Stimulated activated CD4-positive, alpha-beta T cell treated with anti-CD3 and anti-CD28 coated beads, Interleukin-2, amount 100 ng/mL, for 48 hours (primary cell): Measurements from ENCODE around the gene TMEM183A.

Experiments used
- DNase-seq, 2 donors: peaks; one replicate each; pipeline ENCODE4 v3.0.0-alpha.2; 2020

The TMEM183A gene

DNA sequence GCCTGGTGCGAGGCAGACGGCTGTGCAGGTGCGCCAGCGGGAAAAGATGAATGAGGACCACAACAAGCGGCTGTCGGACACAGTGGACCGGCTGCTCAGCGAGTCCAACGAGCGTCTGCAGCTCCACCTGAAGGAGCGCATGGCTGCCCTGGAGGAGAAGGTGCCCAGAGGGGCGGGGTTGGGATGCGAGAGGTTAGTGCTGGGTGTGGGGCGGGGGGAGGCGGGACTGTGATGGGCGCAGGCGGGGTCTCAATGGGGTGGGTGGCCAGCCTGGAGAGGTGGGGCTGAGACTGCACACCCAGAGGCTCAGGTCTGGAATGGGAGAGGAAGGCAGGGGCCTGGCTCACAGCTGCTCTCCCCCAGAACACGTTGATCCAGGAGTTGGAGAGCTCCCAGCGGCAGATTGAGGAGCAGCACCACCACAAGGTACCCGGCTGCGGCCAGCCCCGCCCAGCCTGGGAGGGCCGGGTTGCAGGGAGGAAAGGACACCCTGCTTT is 41.4 kb downstream of the TMEM183A start:
- DNase-seq: no peak

DNA sequence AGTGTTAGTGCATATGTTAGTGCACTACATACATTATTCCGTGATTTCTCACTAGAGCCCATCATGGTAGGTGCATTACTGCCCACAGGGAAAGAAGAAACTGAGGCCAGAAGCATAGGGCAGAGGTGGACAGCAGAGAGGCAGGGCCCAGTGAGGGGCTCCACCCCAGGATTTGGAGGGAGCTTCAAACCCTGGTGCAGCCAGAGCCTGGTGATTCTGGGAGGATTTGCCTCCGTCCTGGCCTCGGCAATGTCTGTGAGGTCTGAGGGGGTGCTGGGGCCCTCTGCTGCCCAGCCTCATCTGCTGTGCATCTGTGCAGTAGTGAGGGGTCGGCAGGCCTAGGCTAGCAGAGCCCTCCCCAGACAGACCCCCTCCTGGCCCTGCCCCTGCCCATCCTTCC is 41.9 kb downstream of the TMEM183A start:
- no peak for DNase-seq

DNA sequence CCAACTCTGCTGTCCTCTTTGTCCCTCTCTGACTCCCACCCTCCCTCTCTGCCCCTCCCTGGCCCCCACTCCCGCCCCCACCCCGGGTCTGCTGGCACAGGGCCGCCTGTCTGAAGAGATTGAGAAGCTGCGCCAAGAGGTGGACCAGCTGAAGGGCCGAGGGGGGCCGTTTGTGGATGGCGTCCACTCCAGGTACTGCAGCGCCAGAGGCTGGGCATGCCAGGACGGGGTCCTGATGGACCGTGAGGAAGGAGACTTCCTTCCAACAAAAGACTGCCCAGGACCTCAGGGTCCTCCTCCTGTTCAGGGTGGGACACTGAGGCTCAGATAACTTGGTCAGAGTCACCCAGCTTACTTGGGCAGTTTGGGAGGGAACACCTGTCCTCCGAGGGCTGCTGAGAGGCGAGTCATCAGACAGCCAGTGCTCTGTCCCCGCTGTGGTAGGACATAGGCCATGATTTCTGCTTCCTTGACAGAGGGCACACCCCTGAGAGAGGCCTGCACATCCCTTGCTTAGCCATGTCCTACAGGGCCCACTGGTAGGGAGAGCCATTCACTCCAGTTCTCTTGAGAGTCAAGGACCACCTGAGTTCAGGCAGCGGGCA is 42.5 kb downstream of the TMEM183A start:
- DNase-seq: no peak

DNA sequence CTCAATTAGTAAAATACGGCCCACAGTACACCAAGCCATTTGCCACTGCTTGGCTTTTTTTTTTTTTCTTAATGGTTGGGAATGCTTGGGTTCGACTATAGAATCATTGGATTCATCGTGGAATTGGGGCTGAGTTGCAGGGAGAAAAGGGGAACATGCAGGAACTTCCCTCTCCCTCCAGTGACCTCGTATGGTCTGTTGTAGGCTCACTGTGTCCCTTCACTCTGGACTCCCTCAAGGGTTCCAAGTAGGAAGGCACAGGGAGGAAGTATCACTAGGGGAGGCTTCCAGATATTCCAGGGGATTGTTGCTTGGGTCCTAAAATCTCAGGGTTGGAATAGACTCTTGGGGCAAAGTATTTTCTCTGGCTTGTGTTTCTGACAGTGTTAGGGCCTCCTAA is 43.7 kb downstream of the TMEM183A start:
- no peak for DNase-seq

DNA sequence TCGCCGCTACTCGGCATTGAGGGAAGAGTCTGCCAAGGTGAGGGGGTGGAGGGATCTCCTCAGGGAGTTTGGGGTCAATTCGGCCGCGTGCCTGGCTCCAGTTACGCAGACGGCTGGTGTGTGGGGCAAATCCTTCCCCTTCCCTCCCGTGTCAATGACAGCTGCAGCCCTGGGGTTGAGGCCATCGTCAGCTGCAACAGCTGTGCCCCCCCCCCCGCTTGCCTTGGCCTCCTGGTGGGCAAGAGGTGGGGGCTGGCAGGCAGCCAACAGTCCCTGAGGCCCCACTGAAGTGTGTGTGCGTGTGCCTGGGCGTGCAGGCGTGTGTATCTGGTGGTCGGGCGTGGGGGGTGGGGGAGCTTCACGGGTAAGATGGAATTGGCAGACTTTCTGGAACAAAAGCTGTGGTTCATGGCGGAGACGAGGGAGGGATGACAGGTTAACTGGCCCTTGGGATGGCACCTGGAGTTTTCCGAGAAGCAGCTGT is 44.7 kb downstream of the TMEM183A start:
- DNase-seq: no peak

DNA sequence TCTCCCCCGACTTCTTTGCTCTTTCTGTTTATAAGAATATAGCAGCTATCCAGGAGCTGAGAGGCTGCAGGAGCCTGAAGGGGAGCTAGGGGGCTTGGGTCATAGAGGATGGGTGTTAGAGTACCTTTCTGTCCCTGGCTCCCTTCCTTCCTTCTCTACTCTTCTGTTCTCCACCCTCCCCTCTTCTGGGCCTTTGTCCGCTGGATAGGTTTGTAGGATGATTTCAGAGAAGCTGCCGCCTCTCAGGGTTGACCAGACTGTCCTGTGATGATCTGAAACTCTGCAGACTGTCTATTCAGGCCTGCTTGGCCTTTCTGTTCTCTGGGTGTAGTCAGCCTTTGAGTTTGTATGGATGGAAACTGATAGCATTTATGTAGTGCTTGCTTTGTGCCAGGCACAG is 45.4 kb downstream of the TMEM183A start:
- no peak for DNase-seq

DNA sequence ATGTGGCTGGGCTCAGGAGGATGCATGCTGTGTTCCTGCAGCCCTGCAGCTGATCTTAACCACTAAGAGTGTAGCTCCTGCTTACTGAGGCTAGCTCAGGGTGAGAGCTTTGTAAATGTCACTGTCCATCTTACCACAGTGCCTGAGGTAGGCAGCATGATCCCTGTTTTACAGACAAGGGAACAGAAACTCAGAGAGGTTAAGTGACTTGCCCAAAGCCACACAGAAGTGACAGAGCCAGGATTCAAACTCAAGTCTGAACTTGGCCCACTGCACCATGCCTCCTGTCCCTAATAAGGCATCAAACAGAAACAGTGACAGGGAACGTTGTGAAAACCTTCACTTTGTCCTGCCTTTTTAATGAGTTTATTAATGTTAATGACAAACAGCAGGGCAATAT is 47.0 kb downstream of the TMEM183A start:
- no peak for DNase-seq

DNA sequence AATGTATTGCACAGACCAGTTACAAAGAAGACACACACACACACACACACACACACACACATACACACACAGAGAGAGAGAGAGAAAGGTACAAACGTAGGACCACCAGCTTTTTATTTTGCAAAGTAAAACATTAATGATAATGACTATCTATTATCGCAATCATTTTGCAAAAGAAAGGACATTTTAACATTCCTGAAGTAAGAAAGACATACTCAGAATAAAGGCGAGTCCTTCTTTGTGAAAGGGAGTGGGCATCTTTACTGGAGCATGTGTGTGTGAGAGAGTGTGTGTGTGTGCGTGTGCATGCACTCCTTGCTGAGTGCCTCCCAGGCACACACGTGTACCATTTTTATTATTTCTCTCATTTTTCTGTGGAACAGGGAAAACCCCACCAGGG is 47.5 kb downstream of the TMEM183A start:
- no peak for DNase-seq

DNA sequence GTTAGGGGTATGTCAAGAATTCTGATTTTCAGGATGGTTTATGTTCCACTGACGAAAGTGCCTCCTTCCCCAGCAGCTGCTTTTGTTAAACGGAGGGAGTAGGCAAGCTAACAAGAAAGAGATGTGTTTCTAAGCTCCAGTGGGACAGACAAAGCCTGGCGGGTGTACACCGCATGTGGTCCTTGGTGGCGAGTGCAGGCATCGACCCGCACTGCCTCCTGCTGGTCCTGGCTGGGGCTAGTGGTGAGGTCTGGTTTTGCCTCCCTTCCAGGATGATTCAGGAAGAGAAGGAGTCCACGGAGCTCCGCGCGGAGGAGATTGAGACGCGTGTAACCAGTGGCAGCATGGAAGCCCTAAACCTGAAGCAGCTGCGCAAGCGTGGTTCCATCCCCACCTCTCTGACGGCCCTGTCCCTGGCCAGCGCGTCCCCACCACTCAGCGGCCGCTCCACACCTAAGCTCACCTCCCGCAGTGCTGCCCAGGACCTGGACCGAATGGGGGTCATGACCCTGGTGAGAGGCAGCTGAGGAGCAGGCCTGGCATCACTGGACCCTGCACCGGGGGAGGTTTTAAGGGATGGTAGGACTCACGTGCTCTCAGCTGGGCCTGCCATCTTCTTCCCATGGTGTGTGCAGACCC is 48.1 kb downstream of the TMEM183A start:
- DNase-seq: no peak

DNA sequence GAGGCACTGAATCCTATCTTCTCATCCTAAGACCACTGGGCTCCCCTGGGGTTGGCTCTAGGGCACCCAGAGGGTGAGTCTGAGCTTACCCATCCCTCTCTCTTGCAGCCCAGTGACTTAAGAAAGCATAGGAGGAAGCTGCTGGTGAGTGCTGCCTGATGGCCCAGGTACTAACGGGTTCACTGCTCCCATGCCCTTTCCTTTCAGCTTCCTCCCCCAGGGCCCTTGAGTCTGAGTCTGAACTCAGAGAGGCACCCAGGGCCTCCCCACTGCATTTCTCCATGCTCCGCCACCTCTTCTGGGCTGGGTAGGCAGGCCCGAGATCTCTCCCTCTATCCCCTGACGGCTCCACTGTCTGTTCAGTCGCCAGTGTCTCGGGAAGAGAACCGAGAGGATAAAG is 48.8 kb downstream of the TMEM183A start:
- no peak for DNase-seq

DNA sequence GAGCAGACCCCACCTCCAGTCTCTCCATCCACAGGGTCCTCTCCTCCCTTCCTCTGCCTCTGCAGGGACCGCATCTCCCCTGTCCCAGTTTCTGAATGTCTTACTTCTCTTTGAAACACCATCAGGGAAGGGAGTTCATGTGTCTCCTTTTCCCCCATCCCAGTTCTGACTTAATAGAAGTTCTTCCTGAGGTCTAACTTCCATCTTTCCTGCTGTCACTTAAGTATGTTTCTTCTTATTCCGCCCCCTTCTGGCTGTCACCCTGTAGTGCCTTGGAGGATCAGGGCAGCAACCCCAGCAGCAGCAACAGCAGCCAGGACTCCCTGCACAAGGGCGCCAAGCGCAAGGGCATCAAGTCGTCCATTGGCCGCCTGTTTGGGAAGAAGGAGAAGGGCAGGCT is 49.3 kb downstream of the TMEM183A start:
- no peak for DNase-seq

DNA sequence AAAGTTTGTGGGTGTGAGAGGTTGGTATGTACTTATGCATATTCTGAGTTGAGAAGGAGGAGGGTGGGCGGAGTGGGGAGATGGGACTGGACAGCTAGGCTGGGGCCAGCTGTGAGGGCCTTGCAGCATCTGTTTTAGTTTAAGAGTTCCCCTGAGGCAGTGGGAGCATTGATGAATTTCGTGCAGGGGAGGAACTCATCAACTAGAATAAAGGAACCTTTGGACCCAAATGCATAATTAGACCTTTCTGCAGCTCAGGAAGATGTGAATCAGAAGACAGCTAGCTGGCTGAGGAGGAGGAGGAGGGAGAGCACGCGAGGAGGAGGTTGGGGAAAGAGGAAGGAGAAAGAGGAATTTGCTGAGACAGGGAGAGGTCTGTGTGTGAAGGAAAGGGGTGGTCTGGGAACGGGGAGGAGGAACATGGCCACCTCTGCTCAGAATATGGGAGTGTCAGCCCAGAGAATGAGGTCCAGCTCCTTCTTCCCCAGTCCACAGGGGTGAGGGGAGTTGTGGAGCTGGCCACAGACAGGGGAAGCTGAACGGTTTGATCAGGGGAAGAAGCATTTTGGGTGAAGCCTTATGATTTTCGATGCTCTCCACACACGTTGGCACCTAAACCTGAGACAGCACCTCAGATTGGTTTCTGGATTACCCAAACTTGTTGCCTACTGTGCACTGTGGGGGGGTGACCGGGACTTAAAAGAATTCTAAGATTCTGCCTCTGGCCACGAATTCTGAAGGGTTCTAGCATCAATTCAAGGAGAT is 50.9 kb downstream of the TMEM183A start:
- DNase-seq: no peak

DNA sequence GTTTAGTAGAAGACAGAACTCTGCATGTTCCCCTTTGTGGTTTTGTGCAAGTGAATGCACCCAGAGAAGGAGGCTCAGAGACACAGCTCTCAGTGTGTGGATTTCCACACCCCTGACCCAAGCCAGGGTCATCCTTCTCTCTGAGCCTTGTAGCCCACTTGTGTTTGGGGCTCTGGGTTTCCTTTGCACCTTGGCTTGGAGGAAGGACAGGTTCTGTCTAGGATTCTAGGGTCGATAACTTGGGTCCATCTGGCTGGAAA is 51.4 kb downstream of the TMEM183A start:
- DNase-seq: no peak

DNA sequence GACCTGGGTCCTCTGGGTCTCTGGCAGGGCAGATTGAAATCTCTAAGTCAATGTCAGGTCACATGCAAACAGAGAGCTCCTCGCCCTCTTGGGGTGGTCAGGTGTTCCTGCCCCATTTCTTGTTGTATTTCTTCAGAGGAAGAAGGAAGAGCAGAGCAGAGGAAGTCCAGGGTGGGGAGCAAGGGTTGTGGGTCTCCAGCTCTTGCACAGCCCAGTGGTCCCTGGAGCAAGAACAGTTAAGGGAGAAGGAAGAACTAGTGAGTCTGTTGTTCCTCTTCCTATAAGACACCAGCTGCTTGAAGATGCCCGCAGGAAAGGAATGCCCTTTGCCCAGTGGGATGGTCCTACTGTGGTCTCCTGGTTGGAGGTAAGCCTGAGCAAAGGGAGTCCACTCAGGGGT is 52.3 kb downstream of the TMEM183A start:
- DNase-seq: no peak

DNA sequence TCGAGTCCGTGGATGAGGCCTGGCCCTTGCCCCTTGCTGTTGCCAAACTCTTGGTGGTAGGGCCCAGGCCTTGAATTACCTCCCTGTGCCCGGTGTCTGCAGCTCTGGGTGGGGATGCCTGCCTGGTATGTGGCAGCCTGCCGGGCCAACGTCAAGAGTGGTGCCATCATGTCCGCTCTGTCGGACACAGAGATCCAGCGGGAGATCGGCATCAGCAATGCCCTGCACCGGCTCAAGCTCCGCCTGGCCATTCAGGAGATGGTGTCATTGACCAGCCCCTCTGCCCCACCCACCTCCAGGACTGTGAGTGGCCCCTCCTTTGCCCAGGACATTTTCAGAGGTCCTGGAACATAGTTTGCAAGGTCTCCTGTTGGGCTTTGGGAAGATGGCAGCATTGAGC is 52.9 kb downstream of the TMEM183A start:
- DNase-seq: no peak

DNA sequence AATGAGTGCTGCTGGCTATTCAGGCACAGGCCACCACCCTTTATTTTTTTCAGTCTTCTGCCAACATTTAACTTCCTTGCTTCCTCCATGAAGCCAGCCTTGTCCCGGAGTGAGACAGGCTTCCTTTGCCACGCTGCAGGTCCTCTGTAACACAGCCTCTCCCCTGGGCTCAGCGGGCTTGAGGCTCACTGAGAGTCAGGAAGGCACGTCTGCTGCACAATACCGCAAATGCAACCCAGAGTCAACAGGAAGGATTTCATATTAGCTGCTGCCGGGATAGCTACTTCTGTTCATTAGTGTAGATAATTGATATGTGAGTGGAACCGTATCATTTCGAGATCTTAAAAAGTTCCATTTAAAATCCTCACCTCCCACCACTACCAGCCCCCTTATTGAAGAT is 56.1 kb downstream of the TMEM183A start:
- no peak for DNase-seq

DNA sequence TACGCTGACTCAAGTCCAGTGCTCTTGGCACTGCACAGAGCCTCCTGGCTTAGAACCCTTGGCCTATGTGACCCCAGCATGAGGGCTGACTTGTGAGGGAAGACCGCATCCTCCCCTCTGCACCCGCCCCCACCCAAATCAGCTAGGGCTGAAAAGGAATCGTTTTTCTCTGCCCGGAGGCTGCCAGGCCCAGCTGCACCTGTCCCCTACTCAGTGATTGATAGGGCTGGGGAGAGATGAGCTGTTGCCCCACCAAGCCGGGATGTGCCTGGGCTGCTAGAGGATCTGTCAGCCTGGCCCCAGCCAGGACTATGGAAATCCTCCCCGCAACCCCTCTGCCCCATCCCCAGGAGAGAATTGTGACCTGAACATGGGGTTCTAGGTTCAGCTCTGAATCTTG is 58.0 kb downstream of the TMEM183A start:
- no peak for DNase-seq

DNA sequence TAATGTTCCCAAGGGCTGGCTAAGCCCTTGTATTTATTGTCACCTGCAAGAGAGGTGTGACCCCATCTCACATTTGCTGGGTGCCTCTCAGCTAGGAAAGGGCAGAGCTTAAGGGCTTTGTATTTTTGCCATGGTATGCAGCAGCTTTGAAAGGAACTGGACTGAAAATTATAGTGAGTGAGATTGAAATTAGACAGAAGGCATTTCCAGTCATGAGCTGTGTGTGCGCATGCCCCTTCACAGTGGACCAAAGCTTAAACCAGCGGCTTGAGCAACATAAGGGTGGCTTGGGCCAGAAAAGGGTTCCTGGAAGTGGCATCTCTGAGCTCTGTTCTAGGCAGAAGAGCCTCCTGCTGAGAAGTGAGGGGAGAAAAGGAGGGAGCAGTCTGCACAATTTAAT is 58.8 kb downstream of the TMEM183A start:
- DNase-seq: no peak

DNA sequence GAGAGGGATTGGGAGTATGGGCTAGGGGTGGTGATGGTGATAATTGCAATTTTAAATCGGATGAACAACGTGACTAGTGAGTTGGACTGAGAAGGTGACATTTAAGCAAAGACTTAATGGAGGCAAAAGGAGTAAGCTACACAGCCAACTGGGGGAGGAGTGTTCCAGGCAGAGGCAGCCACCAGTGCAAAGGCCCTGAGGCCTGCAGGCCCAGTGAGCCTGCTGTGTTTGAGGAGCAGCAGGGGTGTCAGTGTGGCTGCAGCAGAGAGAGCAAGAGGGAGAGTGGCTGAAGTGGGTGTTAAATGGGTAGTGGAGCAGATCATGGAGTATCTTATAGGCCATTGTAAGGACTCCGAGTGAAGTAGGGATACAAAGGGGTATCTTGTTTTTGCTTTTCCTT is 59.8 kb downstream of the TMEM183A start:
- no peak for DNase-seq

DNA sequence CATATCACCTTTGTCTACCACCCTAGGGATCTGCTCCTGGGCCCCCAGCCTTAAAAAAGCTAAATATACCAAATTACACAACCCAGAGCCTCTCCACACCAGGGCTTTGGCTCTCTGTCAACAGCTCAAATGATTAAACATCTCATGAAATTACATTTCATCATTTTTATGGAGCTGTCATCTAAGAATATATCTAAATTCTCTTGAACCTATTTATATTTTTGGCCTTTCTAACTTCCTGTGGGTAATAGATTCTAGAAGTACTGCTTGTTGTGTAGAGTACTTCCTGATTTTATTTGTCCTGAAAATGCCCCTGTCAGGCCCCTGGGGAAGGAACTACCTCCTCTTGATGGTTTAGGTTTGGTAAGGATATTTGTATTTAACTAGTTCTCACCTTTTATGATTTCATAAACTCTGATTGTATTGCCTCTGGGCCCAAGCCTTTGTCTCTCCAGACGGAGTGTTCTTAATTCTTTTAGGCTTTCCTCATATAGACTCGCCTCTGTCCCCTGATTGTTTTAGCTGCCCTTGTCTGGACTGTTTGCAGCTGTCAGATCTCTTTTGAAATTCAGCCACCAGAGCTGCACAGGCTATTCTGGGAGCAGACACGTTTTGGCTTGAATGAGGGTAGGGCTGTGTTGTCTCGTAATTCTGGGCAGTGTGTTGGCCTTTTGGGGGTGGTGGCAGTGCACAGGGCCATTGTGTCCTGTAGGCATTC is 62.0 kb downstream of the TMEM183A start:
- DNase-seq: no peak

DNA sequence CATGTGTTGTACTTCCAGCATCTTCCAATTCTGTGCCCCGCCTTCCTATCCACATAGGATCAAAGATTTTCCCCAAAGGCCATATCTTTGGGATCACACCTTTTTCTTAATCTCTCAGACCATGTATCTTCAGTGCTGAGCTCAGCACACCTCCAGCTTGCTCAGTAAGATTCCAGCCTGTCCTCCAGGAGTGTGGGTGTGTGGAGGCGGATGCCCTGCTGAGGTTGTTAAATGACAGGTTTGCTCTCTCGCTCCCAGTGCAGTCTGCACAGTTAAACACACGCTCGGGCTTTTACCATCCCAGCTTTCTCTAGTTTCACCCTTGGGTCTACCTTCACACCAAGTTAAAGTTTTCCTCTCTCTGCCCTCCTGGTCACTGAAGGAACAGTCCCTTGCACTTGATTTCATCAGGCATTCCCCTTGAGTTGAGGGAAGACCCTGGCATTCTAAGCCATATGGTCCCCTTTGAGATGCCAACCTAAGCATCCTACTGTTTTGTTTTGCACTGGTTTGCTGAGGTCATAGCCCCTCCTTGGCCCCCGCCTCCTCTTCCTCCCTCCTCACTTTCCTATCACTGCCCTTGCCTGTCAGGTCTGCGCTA is 64.9 kb downstream of the TMEM183A start:
- DNase-seq: no peak

DNA sequence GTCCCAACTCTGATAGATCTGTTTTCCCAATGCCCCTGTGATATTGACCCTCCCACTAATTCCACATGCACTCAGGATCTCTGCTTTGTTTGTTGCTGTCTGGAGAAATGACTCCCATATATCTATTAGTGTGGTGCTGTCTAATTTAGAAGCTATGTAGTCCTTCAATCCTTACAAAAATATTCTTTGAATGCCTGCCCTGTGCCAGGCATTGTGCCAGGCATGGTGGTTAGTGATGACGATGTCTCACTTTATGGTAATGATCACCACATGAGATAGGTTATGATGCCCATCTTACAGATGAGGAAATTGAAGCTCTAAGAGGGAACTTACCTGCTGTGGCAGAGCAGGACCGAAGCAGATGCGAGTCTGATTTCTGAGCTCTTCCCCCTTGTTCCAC is 65.7 kb downstream of the TMEM183A start:
- no peak for DNase-seq

DNA sequence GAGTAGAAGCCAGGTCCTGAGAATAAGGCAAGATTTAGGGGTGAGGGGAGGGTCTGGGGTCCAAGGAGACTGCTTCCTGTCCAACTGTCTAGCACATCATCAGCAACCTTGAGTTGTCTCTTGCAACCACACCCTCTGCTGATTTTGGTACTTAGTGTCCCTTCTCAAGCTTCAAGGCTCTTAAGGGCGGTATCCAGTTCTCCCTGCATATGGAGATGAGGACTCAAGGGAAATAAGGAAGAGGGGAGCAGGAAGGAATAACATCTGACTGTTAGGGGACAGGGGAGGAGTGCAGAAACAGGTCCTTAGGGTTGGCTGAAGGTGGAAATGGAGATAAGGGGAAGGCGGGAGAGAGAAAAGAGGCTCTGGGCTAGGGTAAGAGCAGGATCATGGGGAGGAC is 66.3 kb downstream of the TMEM183A start:
- no peak for DNase-seq
